ENCODE results near the gene CEBPE.

- TF ChIP-seq, protein P1, sequence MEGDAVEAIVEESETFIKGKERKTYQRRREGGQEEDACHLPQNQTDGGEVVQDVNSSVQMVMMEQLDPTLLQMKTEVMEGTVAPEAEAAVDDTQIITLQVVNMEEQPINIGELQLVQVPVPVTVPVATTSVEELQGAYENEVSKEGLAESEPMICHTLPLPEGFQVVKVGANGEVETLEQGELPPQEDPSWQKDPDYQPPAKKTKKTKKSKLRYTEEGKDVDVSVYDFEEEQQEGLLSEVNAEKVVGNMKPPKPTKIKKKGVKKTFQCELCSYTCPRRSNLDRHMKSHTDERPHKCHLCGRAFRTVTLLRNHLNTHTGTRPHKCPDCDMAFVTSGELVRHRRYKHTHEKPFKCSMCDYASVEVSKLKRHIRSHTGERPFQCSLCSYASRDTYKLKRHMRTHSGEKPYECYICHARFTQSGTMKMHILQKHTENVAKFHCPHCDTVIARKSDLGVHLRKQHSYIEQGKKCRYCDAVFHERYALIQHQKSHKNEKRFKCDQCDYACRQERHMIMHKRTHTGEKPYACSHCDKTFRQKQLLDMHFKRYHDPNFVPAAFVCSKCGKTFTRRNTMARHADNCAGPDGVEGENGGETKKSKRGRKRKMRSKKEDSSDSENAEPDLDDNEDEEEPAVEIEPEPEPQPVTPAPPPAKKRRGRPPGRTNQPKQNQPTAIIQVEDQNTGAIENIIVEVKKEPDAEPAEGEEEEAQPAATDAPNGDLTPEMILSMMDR (IDR thresholded peaks at IDR 0.05 in 4 of 5, conservative IDR thresholded peaks at IDR 0.05 in 1 of 5): no peak
- no peak for TF ChIP-seq POLR2A (IDR thresholded peaks at IDR 0.05)
These were observed 6.0 kb upstream of the CEBPE start for GRCh38 chr14:23125011-23125410.
